Right lobe of liver (tissue), 6 donors: ENCODE data around the gene CIB4. TPM values are rescaled to one million over a fixed set of nuclear protein-coding genes. Genes with fewer than 3 reads are reported as not detected.

ENCODE experiments used
- ATAC-seq, 4 donors: fragments of 200-7000 bp; cut with Tn5 transposase; one replicate each; pipeline ENCODE4 v1.9.1; 2020; ENCODE audit warnings: mild to moderate bottlenecking in 4 of 4, moderate library complexity in 4 of 4
- DNase-seq, 3 donors: peaks; one replicate each; pipeline ENCODE4 v3.0.0-alpha.2; 2020
- H3K27ac ChIP-seq, 3 donors: fragments of 200-600 bp; one replicate each; pipeline ENCODE4 v1.8.0; 2022
- H3K27me3 ChIP-seq, 2 donors: fragments of 200-600 bp; one replicate each; pipeline ENCODE4 v1.8.0; 2022
- H3K36me3 ChIP-seq, 4 donors: fragments of 200-600 bp; sonication (generic) in 1 of 4; one replicate each; pipeline versions ENCODE4 v1.5.1 to v1.8.0; 2017 to 2022; ENCODE audit warnings: control low read depth in 1 of 4
- H3K4me1 ChIP-seq, 4 donors: fragments of 200-600 bp; sonication (generic) in 1 of 4; one replicate each; pipeline versions ENCODE4 v1.5.1 to v1.8.0; 2017 to 2022; ENCODE audit warnings: control low read depth in 1 of 4
- H3K4me3 ChIP-seq, 3 donors: fragments of 200-600 bp; one replicate each; pipeline ENCODE4 v1.8.0; 2022
- H3K9me3 ChIP-seq, 4 donors: fragments of 200-600 bp; sonication (generic) in 1 of 4; one replicate each; pipeline versions ENCODE4 v1.5.1 to v1.8.0; 2017 to 2022; ENCODE audit warnings: control low read depth in 1 of 4
- POLR2A ChIP-seq: fragments of 450-650 bp; IDR thresholded peaks from one replicate; pipeline ENCODE4 v1.6.1; 2017; ENCODE audit warnings: antibody characterized with exemption, mild to moderate bottlenecking
- WGBS: methylation state at CpG from one replicate; pipeline ENCODE4 v1.1.6; 2018; ENCODE audit warnings: low coverage, low lambda C conversion rate; ENCODE audit not compliant: insufficient coverage; ENCODE audit errors: missing lambda C conversion rate; 5-methylcytosine and 5-hydroxymethylcytosine counted together
- intact Hi-C, 2 donors: fragments of 100-400 bp; cut with DNase I; formaldehyde crosslinking; loops; one replicate each; pipeline versions ENCODE4 v1.11.2 to v1.14.1; 2022
- total RNA-seq, 6 experiments: library from RNA; depleted of rRNA in 2 of 6; stranded (reverse); fragments of >200 nt in 2 of 6; fragmentation: NEBNext Ultra II Directional in 3 of 6; extraction: Animal tissue kit (Norgen Biotek cat#: 25700) in 3 of 6; gene quantifications; one replicate each; pipeline versions ENCODE4 v1.1.0 to v1.2.4, GENCODE V29; 2016 to 2023
- TF ChIP-seq, protein P1 (sequence below), 4 donors: fragments of 200-600 bp in 3 of 4; fragments of 450-650 bp in 1 of 4; IDR thresholded peaks; one replicate each; pipeline versions ENCODE4 v1.5.1 to v1.8.0; 2016 to 2022; ENCODE audit warnings: antibody characterized with exemption in 4 of 4, mild to moderate bottlenecking in 2 of 4
- donor health status: DM: no; HTN: yes; CAD: no.
- donor health status: DM: no; HTN: no; CAD: no.
- donor health status: DM: no; HTN: no; CAD: no.
- donor health status: DM: no; HTN: yes; CAD: no.
- donor health status: DM: no; HTN: yes; CAD: no.

Gene CIB4
- total RNA-seq, 6 experiments from 2014 or later = not detected

GRCh38 chr2:26637811-26638310 is 3.3 kb downstream of the CIB4 start:
- Histone ChIP-seq H3K27me3 (no peaks in the 10 kb centered on the region), H3K36me3 (no peaks in the 10 kb centered on the region), H3K9me3 (no peaks in the 10 kb centered on the region), H3K4me1 (no peaks in the 10 kb centered on the region), H3K4me3 (no peak overlapping the region), H3K27ac (no peak overlapping the region)
- DNase-seq (no peak), ATAC-seq (no peak)
- WGBS = 82% methylated on average over 8 of the region's 9 CpGs
- no peak for TF ChIP-seq POLR2A
- TF ChIP-seq, protein P1, sequence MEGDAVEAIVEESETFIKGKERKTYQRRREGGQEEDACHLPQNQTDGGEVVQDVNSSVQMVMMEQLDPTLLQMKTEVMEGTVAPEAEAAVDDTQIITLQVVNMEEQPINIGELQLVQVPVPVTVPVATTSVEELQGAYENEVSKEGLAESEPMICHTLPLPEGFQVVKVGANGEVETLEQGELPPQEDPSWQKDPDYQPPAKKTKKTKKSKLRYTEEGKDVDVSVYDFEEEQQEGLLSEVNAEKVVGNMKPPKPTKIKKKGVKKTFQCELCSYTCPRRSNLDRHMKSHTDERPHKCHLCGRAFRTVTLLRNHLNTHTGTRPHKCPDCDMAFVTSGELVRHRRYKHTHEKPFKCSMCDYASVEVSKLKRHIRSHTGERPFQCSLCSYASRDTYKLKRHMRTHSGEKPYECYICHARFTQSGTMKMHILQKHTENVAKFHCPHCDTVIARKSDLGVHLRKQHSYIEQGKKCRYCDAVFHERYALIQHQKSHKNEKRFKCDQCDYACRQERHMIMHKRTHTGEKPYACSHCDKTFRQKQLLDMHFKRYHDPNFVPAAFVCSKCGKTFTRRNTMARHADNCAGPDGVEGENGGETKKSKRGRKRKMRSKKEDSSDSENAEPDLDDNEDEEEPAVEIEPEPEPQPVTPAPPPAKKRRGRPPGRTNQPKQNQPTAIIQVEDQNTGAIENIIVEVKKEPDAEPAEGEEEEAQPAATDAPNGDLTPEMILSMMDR (IDR thresholded peaks at IDR 0.05) = no peak
- intact Hi-C loops = no loop called here

GRCh38 chr2:26636935-26637334 is 4.2 kb downstream of the CIB4 start:
- H3K36me3 ChIP-seq = no peaks in the 10 kb centered on the region
- TF ChIP-seq, protein P1 (IDR thresholded peaks at IDR 0.05) = no peak
- TF ChIP-seq POLR2A = no peak
- H3K27ac ChIP-seq = no peak overlapping the region
- H3K4me1 ChIP-seq = no peaks in the 10 kb centered on the region
- DNase-seq (peak in 1 of 3 donors; percentile 16), ATAC-seq (no peak)
- no peak overlapping the region for H3K4me3 ChIP-seq
- WGBS = 75% methylated on average over 4 of the region's 6 CpGs
- H3K9me3 ChIP-seq = no peaks in the 10 kb centered on the region
- H3K27me3 ChIP-seq = no peaks in the 10 kb centered on the region
- intact Hi-C loops = no loop called here

GRCh38 chr2:26635401-26635800 is 5.8 kb downstream of the CIB4 start:
- Histone ChIP-seq H3K27me3 (no peaks in the 10 kb centered on the region), H3K4me1 (no peaks in the 10 kb centered on the region), H3K4me3 (no peak overlapping the region), H3K27ac (no peak overlapping the region), H3K9me3 (no peaks in the 10 kb centered on the region), H3K36me3 (no peaks in the 10 kb centered on the region)
- DNase-seq (no peak), ATAC-seq (no peak)
- intact Hi-C loops = no loop called here
- TF ChIP-seq POLR2A = no peak
- 100% methylated on average over 1 of the region's 3 CpGs for WGBS

GRCh38 chr2:26634636-26635230 is 6.4 kb downstream of the CIB4 start:
- TF ChIP-seq POLR2A = no peak
- TF ChIP-seq, protein P1 (IDR thresholded peaks at IDR 0.05) = no peak
- H3K27ac ChIP-seq = no peak overlapping the region
- 96% methylated on average over 5 of the region's 11 CpGs for WGBS
- no peak overlapping the region for H3K4me3 ChIP-seq
- no peaks in the 10 kb centered on the region for H3K4me1 ChIP-seq
- no peaks in the 10 kb centered on the region for H3K9me3 ChIP-seq
- no peaks in the 10 kb centered on the region for H3K27me3 ChIP-seq
- ATAC-seq (no peak), DNase-seq (peak in 1 of 3 donors; percentile 40)
- intact Hi-C loops = no loop called here
- H3K36me3 ChIP-seq = no peaks in the 10 kb centered on the region

DNA sequence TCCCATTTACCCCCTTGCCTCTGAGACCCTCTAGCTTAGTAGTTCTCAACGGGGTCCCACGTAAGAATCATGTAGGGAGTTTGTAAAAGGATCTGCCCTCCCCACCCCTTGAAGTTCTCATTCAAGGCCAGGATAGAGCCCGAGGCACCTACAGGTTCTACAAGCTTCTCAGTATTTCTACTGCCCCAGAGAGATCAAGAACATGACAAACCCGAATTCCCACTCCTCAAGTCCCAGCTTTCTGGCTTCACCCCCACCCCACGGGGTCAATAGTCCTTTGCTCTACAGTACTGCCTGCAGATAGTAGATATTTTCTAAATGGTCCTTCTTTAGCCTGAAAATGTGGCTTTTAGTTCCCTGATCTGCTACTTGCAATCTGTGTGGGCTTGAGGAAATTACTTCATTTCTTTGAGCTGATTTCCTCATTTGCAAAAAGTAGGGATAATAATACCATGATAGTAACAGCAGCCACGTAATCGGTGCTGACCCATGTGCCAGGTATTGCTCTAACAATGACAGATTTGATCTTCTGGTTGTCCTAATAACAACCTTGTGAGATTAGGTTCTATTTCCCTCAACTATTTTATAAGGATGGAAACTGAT is 7.1 kb downstream of the CIB4 start:
- TF ChIP-seq POLR2A = no peak
- TF ChIP-seq, protein P1 (IDR thresholded peaks at IDR 0.05) = no peak
- Histone ChIP-seq H3K9me3 (no peaks in the 10 kb centered on the region), H3K36me3 (no peaks in the 10 kb centered on the region), H3K4me3 (no peak overlapping the region), H3K27me3 (no peaks in the 10 kb centered on the region), H3K4me1 (no peaks in the 10 kb centered on the region), H3K27ac (no peak overlapping the region)
- ATAC-seq (no peak), DNase-seq (no peak)
- WGBS = 74% methylated on average over 6 of the region's 7 CpGs
- intact Hi-C loops = no loop called here
